GM08714 (cell line): ENCODE results near the gene ZC3H18.

ENCODE experiments used
- H3K4me3 ChIP-seq: fragments of 200-500 bp; sonication (Bioruptor generic); 2 replicates; pipeline ENCODE4 v1.5.1; 2014; ENCODE audit warnings: mild to moderate bottlenecking, low read length, inconsistent platforms
- ZNF274 ChIP-seq: IDR thresholded peaks from 2 replicates; pipeline ENCODE4 v1.6.1; 2012; ENCODE audit warnings: mild to moderate bottlenecking, low read depth, low read length

ZC3H18 gene

GRCh38 chr16:88536971-88537751 is 33.0 kb upstream of the ZC3H18 start:
- no peak overlapping the region for H3K4me3 ChIP-seq
- no peak for TF ChIP-seq ZNF274

- TF ChIP-seq ZNF274 = no peak
- H3K4me3 ChIP-seq = no peak overlapping the region
Measured at GRCh38 chr16:88537859-88538258, 32.3 kb upstream of the ZC3H18 start.

GRCh38 chr16:88538366-88539060 is 31.7 kb upstream of the ZC3H18 start:
- no peak for TF ChIP-seq ZNF274
- no peak overlapping the region for H3K4me3 ChIP-seq

- H3K4me3 ChIP-seq = no peak overlapping the region
- TF ChIP-seq ZNF274 = no peak
Measured at GRCh38 chr16:88539261-88539651, 30.9 kb upstream of the ZC3H18 start.

GRCh38 chr16:88539652-88540345 is 30.4 kb upstream of the ZC3H18 start:
- TF ChIP-seq ZNF274 = no peak
- H3K4me3 ChIP-seq = no peak overlapping the region

- no peak overlapping the region for H3K4me3 ChIP-seq
- no peak for TF ChIP-seq ZNF274
Measured at GRCh38 chr16:88540346-88540977, 29.7 kb upstream of the ZC3H18 start.

- TF ChIP-seq ZNF274 = no peak
- no peak overlapping the region for H3K4me3 ChIP-seq
Measured at GRCh38 chr16:88541831-88542616, 28.2 kb upstream of the ZC3H18 start.

GRCh38 chr16:88543230-88543813 is 26.9 kb upstream of the ZC3H18 start:
- TF ChIP-seq ZNF274 = no peak
- no peak overlapping the region for H3K4me3 ChIP-seq

- no peak overlapping the region for H3K4me3 ChIP-seq
- no peak for TF ChIP-seq ZNF274
Measured at GRCh38 chr16:88545781-88546180, 24.4 kb upstream of the ZC3H18 start.

- no peak for TF ChIP-seq ZNF274
- H3K4me3 ChIP-seq = no peak overlapping the region
Measured at GRCh38 chr16:88548131-88548874, 21.9 kb upstream of the ZC3H18 start.

- no peak for TF ChIP-seq ZNF274
- H3K4me3 ChIP-seq = no peak overlapping the region
Measured at GRCh38 chr16:88548985-88549384, 21.2 kb upstream of the ZC3H18 start.

GRCh38 chr16:88549671-88550245 is 20.4 kb upstream of the ZC3H18 start:
- no peak for TF ChIP-seq ZNF274
- H3K4me3 ChIP-seq = no peak overlapping the region

- no peak overlapping the region for H3K4me3 ChIP-seq
- no peak for TF ChIP-seq ZNF274
Measured at GRCh38 chr16:88550246-88550661, 19.9 kb upstream of the ZC3H18 start.
